Duodenal mucosa (tissue), 2 donors: ENCODE measurements around the gene ARSJ.

Source experiments
- H3K27ac ChIP-seq: one replicate; pipeline ENCODE4 v1.7.0; 2013; ENCODE audit warnings: low read depth, low read length
- H3K27me3 ChIP-seq, 2 donors: one replicate each; pipeline ENCODE4 v1.7.0; 2013; ENCODE audit warnings: low read length in 2 of 2, control low read depth in 1 of 2; ENCODE audit not compliant: insufficient read depth in 2 of 2, control insufficient read depth in 1 of 2
- H3K36me3 ChIP-seq, 2 donors: one replicate each; pipeline ENCODE4 v1.7.0; 2013; ENCODE audit warnings: low read length in 2 of 2, control low read depth in 1 of 2; ENCODE audit not compliant: insufficient read depth in 2 of 2, control insufficient read depth in 1 of 2
- H3K4me1 ChIP-seq, 2 donors: one replicate each; pipeline ENCODE4 v1.7.0; 2013; ENCODE audit warnings: low read length in 2 of 2, control low read depth in 1 of 2; ENCODE audit not compliant: insufficient read depth in 2 of 2, control insufficient read depth in 1 of 2
- H3K4me3 ChIP-seq, 2 donors: one replicate each; pipeline ENCODE4 v1.7.0; 2013; ENCODE audit warnings: low read length in 2 of 2, low read depth in 1 of 2
- H3K9ac ChIP-seq, 2 donors: one replicate each; pipeline ENCODE4 v1.7.0; 2013; ENCODE audit warnings: low read length in 2 of 2, low read depth in 1 of 2
- H3K9me3 ChIP-seq, 2 donors: one replicate each; pipeline ENCODE4 v1.7.0; 2013; ENCODE audit warnings: low read length in 2 of 2, control low read depth in 1 of 2; ENCODE audit not compliant: control insufficient read depth in 1 of 2

ARSJ gene

DNA sequence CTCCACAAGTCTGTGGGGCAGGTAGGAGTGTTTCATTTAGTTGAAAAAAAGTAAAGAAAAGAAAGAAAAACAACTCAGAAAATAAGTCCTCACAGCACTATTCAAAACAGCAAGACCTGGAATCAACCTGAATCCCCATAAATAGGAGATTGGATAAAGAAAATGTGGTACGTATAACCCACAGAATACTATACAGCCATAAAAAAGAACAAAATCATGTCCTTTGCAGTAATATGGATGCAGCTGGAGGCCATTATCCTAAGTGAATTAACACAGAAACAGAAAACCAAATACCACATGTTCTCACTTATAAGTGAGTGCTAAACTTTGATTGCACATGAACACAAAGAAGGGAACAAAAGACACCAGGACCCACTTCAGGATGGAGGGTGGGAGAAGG, 71.9 kb downstream of the ARSJ start:
- Histone ChIP-seq H3K27ac (no peak overlapping the region), H3K27me3 (no peaks in the 10 kb centered on the region), H3K9me3 (no peaks in the 10 kb centered on the region), H3K4me1 (peaks cover 2% of the 10 kb centered on the region in 2 donors), H3K9ac (no peak overlapping the region), H3K36me3 (no peaks in the 10 kb centered on the region), H3K4me3 (no peak overlapping the region)

DNA sequence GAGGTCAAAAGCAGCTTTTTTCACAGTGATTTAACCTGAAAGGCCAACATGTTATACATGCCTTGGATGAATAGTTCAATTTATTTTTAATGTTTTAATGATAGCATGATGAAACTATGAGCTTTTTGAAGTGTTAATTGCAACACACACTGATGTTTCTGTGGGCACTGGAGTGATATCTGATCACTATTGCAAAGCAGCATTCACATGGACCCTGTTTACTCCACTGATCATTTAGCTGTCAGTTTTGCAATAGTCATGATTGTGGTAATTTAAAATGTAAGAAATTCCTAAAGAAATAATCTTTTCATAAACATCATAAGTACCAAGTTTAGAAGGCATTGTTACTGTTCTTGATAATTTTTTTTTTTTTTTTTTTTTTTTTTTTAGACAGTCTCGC, 74.1 kb downstream of the ARSJ start:
- Histone ChIP-seq H3K4me1 (peaks cover 5 to 8% of the 10 kb centered on the region in 2 donors), H3K4me3 (no peak overlapping the region), H3K27me3 (no peaks in the 10 kb centered on the region), H3K9ac (no peak overlapping the region), H3K27ac (no peak overlapping the region), H3K9me3 (no peaks in the 10 kb centered on the region), H3K36me3 (no peaks in the 10 kb centered on the region)

DNA sequence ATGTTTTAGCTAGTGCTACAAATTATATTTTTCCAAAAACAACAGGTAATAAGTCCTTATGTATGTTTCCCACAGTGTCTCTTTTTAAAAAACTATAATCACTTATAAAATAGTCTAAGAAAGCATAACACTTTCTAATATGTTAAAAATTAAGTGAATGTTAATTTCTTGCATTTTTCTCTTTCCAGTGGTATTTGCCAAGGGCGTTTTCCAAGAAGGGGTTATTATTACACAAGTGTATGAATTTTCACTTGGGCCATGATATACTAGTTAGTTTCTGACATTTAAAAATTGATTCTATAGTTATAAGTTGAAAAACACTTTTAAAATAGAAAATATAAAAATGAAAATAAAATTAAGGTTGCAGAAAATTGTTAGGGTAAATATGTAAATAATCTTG, 74.6 kb downstream of the ARSJ start:
- H3K9ac ChIP-seq = no peak overlapping the region

GRCh38 chr4:113901994-113902787, 77.3 kb downstream of the ARSJ start:
- peak overlapping the region; percentile 55 to 57 for H3K4me3 ChIP-seq
- no peaks in the 10 kb centered on the region for H3K27me3 ChIP-seq
- peaks cover 5 to 8% of the 10 kb centered on the region in 2 donors for H3K4me1 ChIP-seq
- no peak overlapping the region for H3K9ac ChIP-seq
- no peaks in the 10 kb centered on the region for H3K36me3 ChIP-seq
- H3K9me3 ChIP-seq = no peaks in the 10 kb centered on the region
- H3K27ac ChIP-seq = no peak overlapping the region

More for the DNA sequence above, 74.6 kb downstream of the ARSJ start:
- Histone ChIP-seq H3K27ac (no peak overlapping the region), H3K27me3 (no peaks in the 10 kb centered on the region), H3K36me3 (no peaks in the 10 kb centered on the region), H3K9me3 (no peaks in the 10 kb centered on the region), H3K4me1 (peaks cover 5 to 8% of the 10 kb centered on the region in 2 donors), H3K4me3 (no peak overlapping the region)

DNA sequence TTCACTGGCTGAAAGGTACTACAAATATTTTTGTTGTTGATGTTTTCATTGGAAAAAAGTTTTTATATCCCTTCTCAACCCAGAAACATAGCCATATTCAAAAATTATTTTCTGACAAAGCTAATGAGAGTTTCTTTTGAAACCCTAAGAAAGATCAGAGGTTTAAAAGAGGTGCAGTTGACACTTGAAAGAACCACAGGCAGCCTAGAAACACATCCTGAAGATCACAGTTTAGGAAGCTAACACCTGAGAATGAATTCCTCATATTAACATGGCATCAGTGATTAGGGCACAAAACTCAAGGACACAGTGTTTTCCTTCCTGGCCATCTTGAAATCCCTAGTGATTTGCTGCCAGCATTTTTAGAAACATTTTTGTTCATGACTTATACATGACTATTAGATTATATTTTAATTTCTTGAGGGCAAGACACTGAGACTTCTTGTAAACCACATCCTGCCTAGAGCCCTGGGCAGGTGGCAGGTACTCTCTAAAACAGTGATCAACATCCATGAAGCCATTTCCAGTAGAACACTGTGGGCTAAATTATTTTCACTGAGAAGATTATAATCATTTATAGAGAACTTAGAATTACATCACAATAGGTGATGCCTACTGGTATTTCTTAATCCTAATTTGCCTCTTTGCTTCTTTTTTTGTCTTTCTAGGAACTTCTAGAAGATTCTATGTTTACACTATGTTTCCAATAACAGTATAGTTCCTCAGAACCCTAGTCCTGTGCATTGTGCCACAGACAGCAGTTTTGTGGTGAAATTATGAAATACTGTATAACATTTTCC, 80.0 kb downstream of the ARSJ start:
- H3K9ac ChIP-seq = no peak overlapping the region
- H3K36me3 ChIP-seq = no peaks in the 10 kb centered on the region
- H3K27me3 ChIP-seq = no peaks in the 10 kb centered on the region
- no peak overlapping the region for H3K27ac ChIP-seq
- H3K4me1 ChIP-seq = peaks cover 5 to 8% of the 10 kb centered on the region in 2 donors
- no peak overlapping the region for H3K4me3 ChIP-seq
- no peaks in the 10 kb centered on the region for H3K9me3 ChIP-seq

DNA sequence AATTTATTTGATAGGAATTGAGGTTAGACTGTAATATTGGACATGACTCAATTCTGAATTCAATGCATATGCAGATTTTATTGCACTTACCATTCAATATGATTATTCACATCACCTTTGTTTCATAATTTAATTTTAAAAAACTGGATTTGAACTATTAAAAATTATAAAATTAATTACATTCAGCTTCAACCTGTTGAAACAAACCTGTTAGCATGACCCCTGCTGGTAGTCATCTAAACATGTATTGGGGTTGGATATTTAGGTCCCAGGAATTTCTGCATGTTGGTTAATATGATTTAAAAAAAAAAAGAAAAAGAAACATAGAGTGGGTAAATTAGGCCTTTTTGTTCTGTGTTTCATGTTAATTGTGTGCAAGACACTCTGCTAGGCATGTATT, 85.9 kb downstream of the ARSJ start:
- Histone ChIP-seq H3K9ac (no peak overlapping the region), H3K4me3 (no peak overlapping the region), H3K4me1 (no peaks in the 10 kb centered on the region), H3K27me3 (no peaks in the 10 kb centered on the region), H3K9me3 (no peaks in the 10 kb centered on the region), H3K27ac (no peak overlapping the region), H3K36me3 (no peaks in the 10 kb centered on the region)

GRCh38 chr4:113888006-113888405, 91.4 kb downstream of the ARSJ start:
- Histone ChIP-seq H3K27ac (no peak overlapping the region), H3K9ac (no peak overlapping the region), H3K27me3 (no peaks in the 10 kb centered on the region)

DNA sequence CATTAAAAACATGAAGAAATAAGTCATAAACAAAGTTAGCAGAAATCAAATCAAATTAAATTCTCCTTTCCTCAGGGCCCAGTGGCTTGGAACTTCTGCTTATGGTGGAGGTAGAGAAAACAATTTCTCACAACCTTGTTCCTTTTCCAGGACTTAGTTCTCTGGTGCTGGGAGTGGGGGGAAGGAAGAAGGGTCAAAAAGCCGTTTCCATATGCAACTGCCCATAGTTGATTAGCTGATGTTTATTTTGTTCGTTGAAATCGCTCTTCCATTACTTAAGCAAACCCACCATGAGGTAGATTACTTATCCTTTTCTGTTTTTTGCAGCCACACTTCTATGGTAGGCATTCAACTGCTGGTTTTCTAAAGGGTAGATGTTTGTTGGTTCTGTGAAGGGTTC, 94.2 kb downstream of the ARSJ start:
- H3K36me3 ChIP-seq = no peaks in the 10 kb centered on the region
- H3K4me3 ChIP-seq = no peak overlapping the region
- no peaks in the 10 kb centered on the region for H3K9me3 ChIP-seq
- H3K4me1 ChIP-seq = no peaks in the 10 kb centered on the region
- H3K27me3 ChIP-seq = no peaks in the 10 kb centered on the region
- H3K27ac ChIP-seq = no peak overlapping the region
- H3K9ac ChIP-seq = no peak overlapping the region

More at GRCh38 chr4:113888006-113888405, 91.4 kb downstream of the ARSJ start:
- no peaks in the 10 kb centered on the region for H3K9me3 ChIP-seq
- H3K4me3 ChIP-seq = no peak overlapping the region
- no peaks in the 10 kb centered on the region for H3K4me1 ChIP-seq
- H3K36me3 ChIP-seq = no peaks in the 10 kb centered on the region

DNA sequence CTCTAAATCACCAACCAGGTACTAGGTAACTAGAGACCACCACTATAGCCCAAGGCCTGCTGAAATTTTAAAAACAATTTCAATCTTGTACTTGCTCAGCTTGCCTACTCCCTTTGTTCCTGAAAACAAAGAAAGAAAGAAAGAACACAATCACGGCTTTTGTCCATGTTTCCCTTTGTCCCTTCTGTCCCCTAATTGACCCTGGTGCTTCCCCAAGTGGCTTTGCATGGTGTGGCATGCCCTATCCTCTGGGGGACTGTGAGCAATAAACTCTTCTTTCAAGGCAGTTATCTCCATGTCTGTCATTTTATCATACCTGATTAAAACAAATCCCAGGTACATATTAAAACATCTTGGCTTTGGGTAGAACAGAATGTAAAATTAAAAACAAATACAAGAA, 94.8 kb downstream of the ARSJ start:
- Histone ChIP-seq H3K36me3 (no peaks in the 10 kb centered on the region), H3K4me1 (no peaks in the 10 kb centered on the region), H3K9me3 (no peaks in the 10 kb centered on the region), H3K4me3 (no peak overlapping the region), H3K27me3 (no peaks in the 10 kb centered on the region), H3K9ac (no peak overlapping the region), H3K27ac (no peak overlapping the region)

DNA sequence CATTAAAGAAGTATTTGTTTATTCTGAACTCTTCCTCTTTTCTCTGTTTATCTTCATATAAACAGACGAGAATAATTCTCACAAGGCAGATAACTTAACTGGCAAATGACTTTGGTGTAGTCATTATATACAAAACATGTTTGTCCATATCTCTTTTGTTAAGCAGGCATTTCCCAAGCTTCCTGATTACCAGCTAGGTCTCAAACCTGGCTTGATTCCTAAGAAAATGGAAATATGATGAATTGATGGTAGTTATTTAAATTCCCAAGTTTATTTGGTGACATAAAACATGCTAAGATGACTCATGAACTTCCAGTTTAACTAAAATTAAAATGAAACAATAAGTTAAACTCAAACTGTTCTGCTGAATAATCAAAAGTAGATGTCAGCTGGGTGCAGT, 96.8 kb downstream of the ARSJ start:
- Histone ChIP-seq H3K4me1 (no peaks in the 10 kb centered on the region), H3K9me3 (no peaks in the 10 kb centered on the region), H3K9ac (no peak overlapping the region), H3K36me3 (no peaks in the 10 kb centered on the region), H3K27me3 (no peaks in the 10 kb centered on the region), H3K4me3 (no peak overlapping the region), H3K27ac (no peak overlapping the region)
